ENCODE results near the gene DIP2B. TPM values are rescaled to one million over a fixed set of nuclear protein-coding genes. Genes with fewer than 3 reads are reported as not detected.
A peak's percentile ranks its signal among the peaks of the same experiment; 100 is the strongest.

Gene DIP2B
- total RNA-seq, 1 experiment from 2014 or later = 29.4 TPM

DNA sequence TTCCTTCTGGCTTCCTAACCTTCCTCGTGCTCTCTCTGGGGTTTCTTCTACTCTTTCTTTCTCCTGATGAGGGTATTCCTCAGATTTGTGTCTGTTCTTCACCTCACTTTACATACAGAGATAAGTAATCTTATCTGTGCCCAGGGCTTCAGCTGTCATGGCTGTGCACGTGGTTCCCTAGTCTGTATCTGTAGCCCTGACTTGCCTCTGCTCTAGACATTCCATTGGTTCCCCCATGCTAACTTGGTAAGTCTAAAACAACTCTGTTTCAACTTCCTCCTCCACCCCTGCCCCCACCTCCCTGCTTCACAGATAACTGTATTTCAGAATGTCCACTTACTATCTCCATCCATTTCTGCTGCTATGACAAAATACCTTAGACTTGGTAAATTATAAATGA is 10.8 kb downstream of the DIP2B start:
- no peak overlapping the region for H3K4me2 ChIP-seq
- no peaks in the 10 kb centered on the region for H4K20me1 ChIP-seq (ENCODE audit: insufficient read depth)
- no peak for TF ChIP-seq CTCF (conservative IDR thresholded peaks at IDR 0.05)
- no peak for TF ChIP-seq EZH2 (IDR thresholded peaks at IDR 0.05; ENCODE audit: low read depth)
- H3F3A ChIP-seq (ENCODE audit: insufficient read depth, low read depth) = 0 out of 2 replicates have a peak, but pooled peaks cover 2% of the 10 kb centered on the region
- H3K9me3 ChIP-seq (ENCODE audit: insufficient read depth, low read depth) = no peaks in the 10 kb centered on the region
- no peaks in the 10 kb centered on the region for H3K27me3 ChIP-seq (ENCODE audit: insufficient read depth, low read depth)
- ChIA-PET POLR2A (ENCODE audit: unreplicated experiment) (no interaction called here), CTCF (no interaction called here)
- no peaks in the 10 kb centered on the region for H3K9me2 ChIP-seq (ENCODE audit: insufficient read depth)
- H3K36me3 ChIP-seq (ENCODE audit: low read depth) = no peaks in the 10 kb centered on the region
- no peak overlapping the region for H2AFZ ChIP-seq
- H3K4me3 ChIP-seq = no peak overlapping the region
- H3K79me2 ChIP-seq (ENCODE audit: low read depth) = peaks cover 99% of the 10 kb centered on the region
- peaks cover 8% of the 10 kb centered on the region; the same call in 1 of the 2 replicates for H3K4me1 ChIP-seq (replicated peaks; ENCODE audit: insufficient read depth)
- intact Hi-C loops (cut with micrococcal nuclease; ENCODE audit: unreplicated experiment) = no loop called here
- no peak for DNase-seq
- H3K27ac ChIP-seq = no peak overlapping the region
- BruUV-seq (replicated peaks) = no TSS peak

GRCh38 chr12:50517421-50518048 is 12.8 kb downstream of the DIP2B start:
- H3K79me2 ChIP-seq (ENCODE audit: low read depth) = peaks cover 96% of the 10 kb centered on the region
- no peak for DNase-seq
- H3K4me3 ChIP-seq = no peak overlapping the region
- no TSS peak for BruUV-seq (replicated peaks)
- POLR2A ChIA-PET (ENCODE audit: unreplicated experiment) = interaction anchor here (0.6 to 0.7 kb wide), 4 partner anchors 8 to 776 kb away, joined by 3 to 10 read pairs (median 6); partner anchors contain the start of gene TMBIM6
- H3K9me2 ChIP-seq (ENCODE audit: insufficient read depth) = no peaks in the 10 kb centered on the region
- H3K27ac ChIP-seq = peak overlapping the region; percentile 67
- no peaks in the 10 kb centered on the region for H3K27me3 ChIP-seq (ENCODE audit: insufficient read depth, low read depth)
- H3F3A ChIP-seq (ENCODE audit: insufficient read depth, low read depth) = 0 out of 2 replicates have a peak, but pooled peaks cover 2% of the 10 kb centered on the region
- H3K36me3 ChIP-seq (ENCODE audit: low read depth) = 0 out of 2 replicates have a peak, but pooled peaks cover 3% of the 10 kb centered on the region
- H3K9me3 ChIP-seq (ENCODE audit: insufficient read depth, low read depth) = no peaks in the 10 kb centered on the region
- TF ChIP-seq CTCF (conservative IDR thresholded peaks at IDR 0.05) (no peak), EZH2 (IDR thresholded peaks at IDR 0.05; ENCODE audit: low read depth) (no peak)
- no peak overlapping the region for H2AFZ ChIP-seq
- no peak overlapping the region for H3K4me2 ChIP-seq
- CTCF ChIA-PET = no interaction called here
- intact Hi-C loops (cut with micrococcal nuclease; ENCODE audit: unreplicated experiment) = no loop called here
- H4K20me1 ChIP-seq (ENCODE audit: insufficient read depth) = no peaks in the 10 kb centered on the region
- H3K4me1 ChIP-seq (replicated peaks; ENCODE audit: insufficient read depth) = peaks cover 8% of the 10 kb centered on the region; the same call in 1 of the 2 replicates

DNA sequence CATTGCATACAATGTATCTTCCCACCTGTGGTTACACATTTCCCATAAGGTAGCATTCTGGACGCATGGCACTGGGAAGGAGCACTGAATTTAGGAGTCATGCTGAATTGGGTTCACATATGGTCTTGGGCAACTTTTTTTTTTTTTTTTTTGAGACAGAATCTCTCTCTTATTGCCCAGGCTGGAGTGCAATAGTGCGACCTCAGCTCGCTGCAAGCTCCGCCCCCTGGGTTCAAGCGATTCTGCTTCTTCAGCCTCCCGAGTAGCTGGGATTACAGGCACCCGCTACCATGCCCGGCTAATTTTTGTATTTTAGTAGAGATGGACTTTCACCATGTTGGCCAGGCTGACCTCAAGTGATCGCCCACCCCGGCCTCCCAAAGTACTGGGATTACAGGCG is 13.3 kb downstream of the DIP2B start:
- ChIA-PET CTCF (no interaction called here), POLR2A (ENCODE audit: unreplicated experiment) (interaction anchor here (0.6 to 0.7 kb wide), 2 partner anchors 9 to 777 kb away, joined by 3 to 4 read pairs; partner anchors contain the start of gene TMBIM6)
- no TSS peak for BruUV-seq (replicated peaks)
- no peak for DNase-seq
- Histone ChIP-seq H3K36me3 (ENCODE audit: low read depth) (peaks cover 5% of the 10 kb centered on the region; the same call in 1 of the 2 replicates), H3K27me3 (ENCODE audit: insufficient read depth, low read depth) (no peaks in the 10 kb centered on the region), H4K20me1 (ENCODE audit: insufficient read depth) (no peaks in the 10 kb centered on the region), H2AFZ (no peak overlapping the region), H3K79me2 (ENCODE audit: low read depth) (peaks cover 94% of the 10 kb centered on the region), H3K27ac (peak overlapping the region; percentile 67; the same call in 1 of the 2 replicates), H3F3A (ENCODE audit: insufficient read depth, low read depth) (peaks cover 2% of the 10 kb centered on the region; the same call in 1 of the 2 replicates), H3K4me3 (no peak overlapping the region), H3K4me2 (no peak overlapping the region), H3K4me1 (replicated peaks; ENCODE audit: insufficient read depth) (peaks cover 8% of the 10 kb centered on the region; the same call in 1 of the 2 replicates), H3K9me3 (ENCODE audit: insufficient read depth, low read depth) (no peaks in the 10 kb centered on the region), H3K9me2 (ENCODE audit: insufficient read depth) (no peaks in the 10 kb centered on the region)
- intact Hi-C loops (cut with micrococcal nuclease; ENCODE audit: unreplicated experiment) = no loop called here
- no peak for TF ChIP-seq CTCF (conservative IDR thresholded peaks at IDR 0.05)
- TF ChIP-seq EZH2 (IDR thresholded peaks at IDR 0.05; ENCODE audit: low read depth) = no peak

All from PC-9 (cell line).